Measurements from ENCODE around the gene NPPA. TPM values are rescaled to one million over a fixed set of nuclear protein-coding genes. Genes with fewer than 3 reads are reported as not detected.

NPPA gene
- total RNA-seq, 3 donors from 2014 or later: 0.35 to 2.0 TPM; not detected in 1

DNA sequence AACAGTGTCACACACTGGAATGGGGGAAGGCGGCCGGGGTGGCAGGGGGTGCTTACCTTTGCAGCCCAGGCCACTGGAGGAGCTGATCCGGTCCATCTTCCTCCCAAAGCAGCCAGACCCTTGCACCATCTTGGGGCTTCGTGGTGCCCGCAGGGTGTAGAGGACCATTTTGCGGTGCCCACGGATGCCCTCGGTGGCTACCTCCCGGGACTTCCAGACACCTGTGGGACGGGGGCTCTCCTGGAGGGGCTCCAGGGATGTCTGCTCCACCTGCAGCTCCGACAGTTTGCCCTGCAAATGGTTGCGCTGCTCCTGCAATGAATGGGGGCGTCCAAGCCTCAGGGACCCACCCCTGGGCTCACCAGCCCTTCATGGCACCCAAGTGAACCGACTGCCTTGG is 10.6 kb upstream of the NPPA start:
- TF ChIP-seq CTCF (IDR thresholded peaks at IDR 0.05): no peak
- DNase-seq (no peak), ATAC-seq (no peak)
- Histone ChIP-seq H3K36me3 (ENCODE audit: low read depth) (no peaks in the 10 kb centered on the region), H3K4me3 (no peak overlapping the region), H3K9me3 (no peaks in the 10 kb centered on the region), H3K4me1 (ENCODE audit: low read depth) (no peaks in the 10 kb centered on the region)
- intact Hi-C loops (cut with DNase I, micrococcal nuclease): no loop called here

DNA sequence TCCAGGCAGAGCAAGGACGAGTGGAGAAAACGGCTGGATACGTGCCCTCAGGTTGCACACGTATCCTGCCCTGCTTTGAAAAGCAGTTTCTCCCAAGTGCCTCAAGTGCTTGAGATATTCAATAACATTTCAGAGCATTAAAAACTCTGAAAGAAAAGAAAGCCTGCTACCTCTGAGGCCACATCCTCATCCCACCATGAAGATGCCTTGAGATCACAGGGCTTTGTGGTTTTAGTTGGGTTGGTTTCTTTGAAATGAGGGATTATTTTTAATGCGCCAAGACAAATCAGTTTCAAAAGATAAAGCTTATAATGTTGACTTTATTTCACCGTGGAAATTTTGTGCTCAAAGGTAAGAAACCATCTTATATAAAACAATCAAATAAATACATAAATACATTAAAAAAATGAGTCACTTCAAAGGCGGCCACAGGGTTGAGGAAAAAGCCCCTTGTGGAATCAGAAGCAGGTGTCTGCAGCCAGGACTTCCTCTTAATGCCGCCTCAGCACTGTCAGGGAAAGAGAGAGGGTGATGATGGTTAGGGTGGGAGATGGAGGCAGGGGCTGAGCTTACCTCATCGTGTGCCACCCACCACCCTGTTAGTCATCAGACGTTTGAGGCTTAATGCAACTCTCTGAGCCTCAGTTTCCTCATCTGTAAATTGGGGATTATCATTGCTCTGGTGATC is 9.7 kb upstream of the NPPA start:
- no peaks in the 10 kb centered on the region for H3K4me1 ChIP-seq (ENCODE audit: low read depth)
- H3K9me3 ChIP-seq: no peaks in the 10 kb centered on the region
- DNase-seq: no peak
- intact Hi-C loops (cut with DNase I, micrococcal nuclease): no loop called here
- no peak for TF ChIP-seq CTCF (IDR thresholded peaks at IDR 0.05)
- ATAC-seq: no peak
- no peaks in the 10 kb centered on the region for H3K36me3 ChIP-seq (ENCODE audit: low read depth)
- no peak overlapping the region for H3K4me3 ChIP-seq

- intact Hi-C loops (cut with DNase I, micrococcal nuclease): no loop called here
- no peaks in the 10 kb centered on the region for H3K36me3 ChIP-seq (ENCODE audit: low read depth)
- TF ChIP-seq CTCF (IDR thresholded peaks at IDR 0.05): no peak
- DNase-seq (no peak), ATAC-seq (no peak)
- H3K4me1 ChIP-seq (ENCODE audit: low read depth): no peaks in the 10 kb centered on the region
- no peak overlapping the region for H3K4me3 ChIP-seq
- H3K9me3 ChIP-seq: no peaks in the 10 kb centered on the region
Measured at GRCh38 chr1:11856698-11857097, 9.1 kb upstream of the NPPA start.

GRCh38 chr1:11855430-11855829 is 7.8 kb upstream of the NPPA start:
- Histone ChIP-seq H3K4me3 (no peak overlapping the region), H3K4me1 (ENCODE audit: low read depth) (no peaks in the 10 kb centered on the region), H3K9me3 (no peaks in the 10 kb centered on the region), H3K36me3 (ENCODE audit: low read depth) (no peaks in the 10 kb centered on the region)
- ATAC-seq: no peak
- DNase-seq: no peak
- no peak for TF ChIP-seq CTCF (IDR thresholded peaks at IDR 0.05)
- intact Hi-C loops (cut with DNase I, micrococcal nuclease): no loop called here

DNA sequence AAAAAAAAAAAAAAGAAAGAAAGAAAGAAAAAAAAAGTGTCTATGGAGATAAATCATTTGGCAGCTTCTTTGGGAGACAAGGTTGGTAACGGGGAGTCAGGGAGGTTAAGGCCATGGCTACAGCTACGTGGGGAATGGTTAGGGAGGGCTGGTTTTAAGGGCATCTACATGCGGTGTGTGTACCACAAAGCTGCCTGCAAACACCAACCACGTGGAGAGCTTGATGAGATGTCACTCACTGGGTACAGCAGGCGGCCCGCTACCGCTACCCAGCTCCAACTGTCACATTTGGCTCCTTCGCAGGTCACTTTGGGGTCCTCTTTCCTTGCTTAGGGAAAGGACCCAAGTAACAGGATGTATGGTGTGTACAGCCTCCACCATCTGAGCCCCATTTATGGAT is 6.9 kb upstream of the NPPA start:
- no peaks in the 10 kb centered on the region for H3K4me1 ChIP-seq (ENCODE audit: low read depth)
- TF ChIP-seq CTCF (IDR thresholded peaks at IDR 0.05): no peak
- no peak overlapping the region for H3K4me3 ChIP-seq
- H3K9me3 ChIP-seq: no peaks in the 10 kb centered on the region
- H3K36me3 ChIP-seq (ENCODE audit: low read depth): no peaks in the 10 kb centered on the region
- intact Hi-C loops (cut with DNase I, micrococcal nuclease): no loop called here
- no peak for ATAC-seq
- no peak for DNase-seq

DNA sequence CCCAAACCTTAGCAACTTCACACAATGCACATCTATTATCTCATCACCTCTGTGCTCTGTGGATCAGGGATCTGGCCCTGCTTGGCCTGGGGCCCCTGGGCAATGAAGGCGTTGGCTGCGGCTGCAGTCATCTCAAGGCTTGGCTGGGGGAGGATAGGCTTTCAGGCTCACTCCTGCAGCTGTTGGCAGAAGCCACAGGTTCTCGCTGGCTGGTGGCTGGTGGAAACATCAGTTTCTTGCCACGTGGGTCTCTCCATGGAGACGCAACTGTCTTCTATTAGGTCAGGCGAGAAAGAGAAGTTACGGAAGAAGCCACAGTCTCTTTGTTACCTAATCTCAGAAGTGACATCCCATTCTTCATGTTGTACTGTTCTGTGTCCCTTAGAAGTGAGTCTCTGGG is 3.6 kb upstream of the NPPA start:
- Histone ChIP-seq H3K9me3 (no peaks in the 10 kb centered on the region), H3K4me3 (no peak overlapping the region), H3K36me3 (ENCODE audit: low read depth) (no peaks in the 10 kb centered on the region), H3K4me1 (ENCODE audit: low read depth) (no peaks in the 10 kb centered on the region)
- ATAC-seq (no peak), DNase-seq (no peak)
- intact Hi-C loops (cut with DNase I, micrococcal nuclease): no loop called here
- TF ChIP-seq CTCF (IDR thresholded peaks at IDR 0.05): no peak
